GM19351 (cell line): ENCODE results near the gene NELL1.

Experiments
- ATAC-seq: cut with Tn5 transposase; IDR thresholded peaks from one replicate; pipeline ENCODE4 v1.9.1; 2021; ENCODE audit warnings: mild to moderate bottlenecking, moderate library complexity; ENCODE audit not compliant: unreplicated experiment

Gene NELL1

DNA sequence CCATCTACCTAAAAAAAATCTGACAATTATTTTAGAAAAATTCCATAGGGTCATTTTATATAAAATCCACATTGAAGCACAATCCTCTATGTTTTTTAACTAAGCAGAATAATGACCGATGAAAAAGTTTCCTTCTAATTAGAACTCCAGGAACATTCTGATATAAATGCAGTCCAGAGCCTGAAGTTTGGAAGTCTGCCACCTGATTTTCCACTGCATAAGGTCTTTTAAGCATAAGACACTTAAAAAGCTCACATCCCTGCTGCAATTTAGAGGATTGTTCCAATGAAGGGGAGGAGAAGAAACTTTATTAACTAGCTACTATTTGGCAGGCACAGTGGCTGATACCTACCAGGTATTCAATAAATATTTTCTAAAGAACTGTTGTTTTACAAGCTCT lies 953.2 kb downstream of the NELL1 start:
- no peak for ATAC-seq

- no peak for ATAC-seq
Measured at GRCh38 chr11:21622995-21623394, 953.6 kb downstream of the NELL1 start.
